Esophagus mucosa (tissue), 1 donor: ENCODE data around the gene GGT1. TPM values are rescaled to one million over a fixed set of nuclear protein-coding genes. Genes with fewer than 3 reads are reported as not detected.
"Not testable (repeated sequence)": the region's sequence is repeated elsewhere in the genome, so short reads cannot be mapped to it uniquely, and the experiment has no call there.

Experiments used
- ATAC-seq: fragments of 200-7000 bp; cut with Tn5 transposase; one replicate; pipeline ENCODE4 v1.9.1; 2020
- total RNA-seq: library from RNA; stranded (reverse); gene quantifications from one replicate; pipeline ENCODE4 v1.2.4, GENCODE V29; 2023
- donor health status: DM: yes; HTN: yes; CAD: no.

GGT1 gene
- total RNA-seq, 1 donor from 2014 or later: 2.9 TPM

GRCh38 chr22:24599958-24600715 is 2.9 kb upstream of the GGT1 start:
- not testable (repeated sequence) for ATAC-seq

GRCh38 chr22:24601217-24602104 is 1.5 kb upstream of the GGT1 start:
- ATAC-seq: peak; percentile 17

- ATAC-seq: not testable (repeated sequence)
Measured at GRCh38 chr22:24602105-24602749, 766 bp upstream of the GGT1 start.

GRCh38 chr22:24603770-24604629 is 1.0 kb downstream of the GGT1 start:
- ATAC-seq: peak; percentile 34

GRCh38 chr22:24606340-24606739 is 3.3 kb downstream of the GGT1 start:
- ATAC-seq: not testable (repeated sequence)

GRCh38 chr22:24607429-24607983 is 4.5 kb downstream of the GGT1 start:
- ATAC-seq: peak; percentile 77

GRCh38 chr22:24608327-24608726 is 5.3 kb downstream of the GGT1 start:
- peak; percentile 27 for ATAC-seq

GRCh38 chr22:24609888-24610287 is 6.9 kb downstream of the GGT1 start:
- not testable (repeated sequence) for ATAC-seq

GRCh38 chr22:24614794-24615193 is 11.8 kb downstream of the GGT1 start:
- ATAC-seq: not testable (repeated sequence)

GRCh38 chr22:24621244-24621643 is 18.3 kb downstream of the GGT1 start:
- not testable (repeated sequence) for ATAC-seq

- not testable (repeated sequence) for ATAC-seq
Measured at GRCh38 chr22:24622596-24622995, 19.6 kb downstream of the GGT1 start.

- not testable (repeated sequence) for ATAC-seq
Measured at GRCh38 chr22:24627911-24628310, 24.9 kb downstream of the GGT1 start.

GRCh38 chr22:24629069-24629468 is 26.1 kb downstream of the GGT1 start:
- not testable (repeated sequence) for ATAC-seq

GRCh38 chr22:24630812-24631427 is 27.9 kb downstream of the GGT1 start:
- ATAC-seq: not testable (repeated sequence)

- ATAC-seq: not testable (repeated sequence)
Measured at GRCh38 chr22:24631430-24632122, 28.6 kb downstream of the GGT1 start.

- ATAC-seq: not testable (repeated sequence)
Measured at GRCh38 chr22:24632642-24633041, 29.6 kb downstream of the GGT1 start.

GRCh38 chr22:24633231-24634023 is 30.4 kb downstream of the GGT1 start:
- not testable (repeated sequence) for ATAC-seq

GRCh38 chr22:24634776-24635389 is 31.9 kb downstream of the GGT1 start:
- ATAC-seq: not testable (repeated sequence)

- ATAC-seq: not testable (repeated sequence)
Measured at GRCh38 chr22:24636513-24636912, 33.5 kb downstream of the GGT1 start.
